Measurements from ENCODE around the gene ZFYVE28. TPM values are rescaled to one million over a fixed set of nuclear protein-coding genes. Genes with fewer than 3 reads are reported as not detected.

ZFYVE28 gene
- total RNA-seq, 2 experiments from 2014 or later, result 26.2 to 28.0 TPM

DNA sequence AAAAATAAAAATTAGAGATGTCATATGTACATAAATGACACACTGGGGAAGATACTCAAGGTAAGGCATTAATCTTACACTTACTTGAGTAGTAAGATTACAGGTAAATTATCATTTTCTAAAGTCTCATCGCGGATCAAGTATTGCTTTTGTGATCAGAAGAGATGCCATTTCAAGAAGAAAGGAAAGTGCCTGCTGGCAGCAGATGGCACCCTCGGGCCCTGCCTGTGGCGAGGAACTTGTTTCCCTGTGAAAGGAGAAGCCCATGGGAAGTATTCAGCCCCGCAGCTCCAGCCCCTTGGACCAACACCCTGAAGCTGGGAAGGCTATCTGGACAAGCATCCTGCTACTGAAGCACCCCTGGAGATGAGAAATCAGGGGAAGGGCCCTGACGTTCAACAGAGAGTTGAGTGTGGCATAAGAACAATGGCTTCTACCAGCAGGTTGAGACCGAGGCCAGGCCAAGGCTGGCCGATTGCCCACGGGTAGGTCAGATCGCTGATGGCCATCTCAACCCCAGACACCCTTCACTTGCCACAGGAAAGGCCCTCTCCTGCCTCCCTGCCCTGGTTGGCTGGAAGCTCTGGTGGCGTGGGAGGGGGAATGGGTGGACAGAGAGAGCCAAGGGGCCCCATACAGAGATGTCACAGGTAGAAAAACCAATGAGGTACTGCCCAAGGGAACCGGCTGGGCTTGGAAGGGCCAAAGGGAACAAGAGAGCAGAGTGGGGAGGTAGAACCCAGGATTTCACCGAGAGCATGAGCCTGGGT lies 137.7 kb downstream of the ZFYVE28 start:
- ATAC-seq (ENCODE audit: poor library complexity), result no peak
- Histone ChIP-seq H3K4me3 (ENCODE audit: low read length) (no peak overlapping the region), H3K36me3 (ENCODE audit: insufficient read depth, low read length) (no peaks in the 10 kb centered on the region), H3K4me1 (ENCODE audit: insufficient read depth, low read length) (peaks cover 52% of the 10 kb centered on the region), H3K9me3 (ENCODE audit: control insufficient read depth in 1 of 2, insufficient read depth in 1 of 2, low read length in 2 of 2) (no peaks in the 10 kb centered on the region), H3K27me3 (ENCODE audit: control insufficient read depth in 1 of 2, insufficient read depth in 2 of 2, low read length in 2 of 2) (no peaks in the 10 kb centered on the region), H3K27ac (ENCODE audit: low read depth in 1 of 2, low read length in 2 of 2) (peak overlapping the region; percentile 87 to 96)
- H3K36me3 Mint-ChIP-seq (ENCODE audit: low read depth), result no peaks in the 10 kb centered on the region
- no peaks in the 10 kb centered on the region for H3K9me3 Mint-ChIP-seq
- no peak for TF ChIP-seq CTCF (IDR thresholded peaks at IDR 0.05)
- peak overlapping the region; percentile 13 for H3K4me3 Mint-ChIP-seq
- H3K27me3 Mint-ChIP-seq, result no peaks in the 10 kb centered on the region
- peak in 1 of 14 experiments; percentile 31 for DNase-seq
- intact Hi-C loops (cut with DNase I, micrococcal nuclease), result loop anchor here (1.0 to 5.0 kb wide), 6 partner anchors 18 to 257 kb away; partner anchors contain the start of genes CFAP99 (in 1 of the 2), FAM193A (in 1 of the 2), MXD4 (in 1 of the 2) and ZFYVE28 (in 1 of the 2)
- peaks cover 38% of the 10 kb centered on the region for H3K4me1 Mint-ChIP-seq (ENCODE audit: low read depth)
- H3K27ac Mint-ChIP-seq, result peak overlapping the region; percentile 95
- POLR2A ChIA-PET, result interaction anchor here (1.3 to 2.5 kb wide), 3 partner anchors 18 to 189 kb away, joined by 4 to 65 read pairs (median 5); partner anchors contain the start of genes MXD4 and RNF4
- CTCF ChIA-PET, result interaction anchor here (0.9 to 2.0 kb wide), 3 partner anchors 15 to 60 kb away, joined by 3 to 6 read pairs (median 3); partner anchors contain the start of genes HAUS3 and POLN

DNA sequence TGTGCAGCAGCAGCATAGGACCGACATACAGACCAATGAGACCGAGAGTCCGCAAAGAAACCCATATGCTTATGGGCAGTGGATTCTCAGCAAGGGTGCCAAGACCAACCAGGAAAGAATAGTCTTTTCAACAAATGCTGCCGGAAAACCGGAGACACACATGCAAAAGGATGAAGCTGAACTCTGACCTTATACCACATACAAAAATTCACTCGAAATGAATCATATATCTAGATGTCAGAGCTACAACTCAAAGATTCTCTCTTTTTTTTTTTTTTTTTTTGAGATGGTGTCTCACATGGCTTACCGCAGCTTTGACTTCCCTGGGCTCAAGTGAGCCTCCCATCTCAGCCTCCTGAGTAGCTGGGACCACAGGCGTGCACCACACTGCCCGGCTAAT lies 140.5 kb downstream of the ZFYVE28 start:
- H3K4me1 ChIP-seq (ENCODE audit: insufficient read depth, low read length), result peaks cover 26% of the 10 kb centered on the region
- CTCF ChIA-PET, result no interaction called here
- DNase-seq (no peak), ATAC-seq (ENCODE audit: poor library complexity) (no peak)
- POLR2A ChIA-PET, result interaction anchor here (0.7 kb wide), 1 partner anchor 141 kb away, joined by 3 read pairs; the partner anchor contains the start of gene CFAP99
- Mint-ChIP-seq H3K4me1 (ENCODE audit: low read depth) (peaks cover 31% of the 10 kb centered on the region), H3K36me3 (ENCODE audit: low read depth) (no peaks in the 10 kb centered on the region), H3K27ac (peak overlapping the region; percentile 34), H3K9me3 (no peaks in the 10 kb centered on the region), H3K27me3 (no peaks in the 10 kb centered on the region), H3K4me3 (no peak overlapping the region)
- intact Hi-C loops (cut with DNase I, micrococcal nuclease), result no loop called here
- H3K27ac ChIP-seq (ENCODE audit: low read depth in 1 of 2, low read length in 2 of 2), result no peak overlapping the region
- no peaks in the 10 kb centered on the region for H3K27me3 ChIP-seq (ENCODE audit: control insufficient read depth in 1 of 2, insufficient read depth in 2 of 2, low read length in 2 of 2)
- no peak overlapping the region for H3K4me3 ChIP-seq (ENCODE audit: low read length)
- TF ChIP-seq CTCF (IDR thresholded peaks at IDR 0.05), result no peak
- H3K36me3 ChIP-seq (ENCODE audit: insufficient read depth, low read length), result no peaks in the 10 kb centered on the region
- H3K9me3 ChIP-seq (ENCODE audit: control insufficient read depth in 1 of 2, insufficient read depth in 1 of 2, low read length in 2 of 2), result no peaks in the 10 kb centered on the region

DNA sequence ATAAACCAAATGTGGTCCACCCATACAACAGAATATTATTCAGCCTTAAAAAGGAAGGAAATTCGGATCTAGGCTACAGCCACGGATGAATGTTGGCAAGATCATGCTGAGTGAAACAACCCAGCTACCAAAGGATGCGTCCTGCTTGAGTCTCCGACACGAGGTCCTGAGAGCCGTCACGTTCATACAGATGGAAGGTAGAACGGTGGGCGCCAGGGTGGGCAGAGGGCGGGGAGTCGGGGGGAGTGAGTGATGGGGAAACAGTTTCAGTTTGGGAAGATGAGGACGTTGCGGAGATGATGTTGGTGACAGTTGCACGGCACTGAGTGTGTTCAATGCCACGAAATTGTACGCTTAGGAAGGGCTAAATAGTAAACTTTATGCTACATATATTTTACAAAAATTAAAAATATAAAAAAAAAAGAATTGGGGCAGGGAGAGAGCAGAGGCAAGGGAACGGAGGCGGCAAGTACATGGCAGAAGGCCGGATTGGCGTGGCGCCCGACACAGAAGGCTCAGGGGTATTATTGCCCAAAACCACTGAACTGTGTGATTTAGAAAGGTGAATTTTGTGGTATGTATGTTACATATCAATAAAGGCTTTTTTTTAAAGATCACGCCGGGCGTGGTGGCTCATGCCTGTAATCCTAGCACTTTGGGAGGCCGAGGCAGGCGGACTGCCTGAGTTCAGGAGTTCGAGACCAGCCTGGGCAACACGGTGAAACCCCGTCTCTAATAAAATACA lies 141.7 kb downstream of the ZFYVE28 start:
- Histone ChIP-seq H3K27me3 (ENCODE audit: control insufficient read depth in 1 of 2, insufficient read depth in 2 of 2, low read length in 2 of 2) (no peaks in the 10 kb centered on the region), H3K4me1 (ENCODE audit: insufficient read depth, low read length) (peaks cover 14% of the 10 kb centered on the region), H3K4me3 (ENCODE audit: low read length) (no peak overlapping the region), H3K27ac (ENCODE audit: low read depth in 1 of 2, low read length in 2 of 2) (no peak overlapping the region), H3K9me3 (ENCODE audit: control insufficient read depth in 1 of 2, insufficient read depth in 1 of 2, low read length in 2 of 2) (no peaks in the 10 kb centered on the region), H3K36me3 (ENCODE audit: insufficient read depth, low read length) (no peaks in the 10 kb centered on the region)
- H3K9me3 Mint-ChIP-seq, result no peaks in the 10 kb centered on the region
- ATAC-seq (ENCODE audit: poor library complexity), result no peak
- no peak overlapping the region for H3K27ac Mint-ChIP-seq
- intact Hi-C loops (cut with DNase I, micrococcal nuclease), result no loop called here
- H3K4me1 Mint-ChIP-seq (ENCODE audit: low read depth), result peaks cover 19% of the 10 kb centered on the region
- no peak for TF ChIP-seq CTCF (IDR thresholded peaks at IDR 0.05)
- ChIA-PET CTCF (no interaction called here), POLR2A (no interaction called here)
- no peak for DNase-seq
- H3K4me3 Mint-ChIP-seq, result no peak overlapping the region
- H3K36me3 Mint-ChIP-seq (ENCODE audit: low read depth), result peaks cover 4% of the 10 kb centered on the region
- no peaks in the 10 kb centered on the region for H3K27me3 Mint-ChIP-seq

Data from CD4-positive, alpha-beta T cell (primary cell).